HepG2 (cell line): ENCODE results near the gene RNASE13. TPM values are rescaled to one million over a fixed set of nuclear protein-coding genes. Genes with fewer than 3 reads are reported as not detected.

Experiments
- CBX1 ChIP-seq: IDR thresholded peaks from one replicate; pipeline ENCODE4 v1.6.1; 2016; ENCODE audit warnings: antibody characterized with exemption, low read depth
- FOXA3 ChIP-seq: IDR thresholded peaks from 2 replicates; pipeline ENCODE4 v1.6.1; 2016; ENCODE audit warnings: missing genetic modification reagents, missing compliant biosample characterization
- POLR2G ChIP-seq: fragments of 200-400 bp; formaldehyde crosslinking; IDR thresholded peaks from 2 replicates; pipeline ENCODE4 v1.6.1; 2018; ENCODE audit warnings: mild to moderate bottlenecking, low read depth, low read length, moderate library complexity
- TMF1 ChIP-seq: sonication (generic); formaldehyde crosslinking; IDR thresholded peaks from 2 replicates; pipeline ENCODE4 v1.8.1; 2022; ENCODE audit warnings: low read depth, missing genetic modification reagents
- XRCC5 ChIP-seq: fragments of 200-400 bp; formaldehyde crosslinking; optimal IDR thresholded peaks from 2 replicates; pipeline ENCODE3; 2017; ENCODE audit warnings: mild to moderate bottlenecking, low read length
- ZFP90 ChIP-seq: sonication (generic); formaldehyde crosslinking; IDR thresholded peaks from 2 replicates; pipeline ENCODE4 v1.8.0; 2022; ENCODE audit warnings: missing genetic modification reagents, mild to moderate bottlenecking, inconsistent platforms, borderline replicate concordance
- ZNF207 ChIP-seq: fragments of 450-650 bp; IDR thresholded peaks from 2 replicates; pipeline ENCODE4 v1.6.1; 2016; ENCODE audit warnings: antibody characterized with exemption, borderline replicate concordance
- ZNF44 ChIP-seq: sonication (generic); formaldehyde crosslinking; IDR thresholded peaks from 2 replicates; pipeline ENCODE4 v1.5.1; 2020; ENCODE audit warnings: mild to moderate bottlenecking, missing genetic modification reagents
- ZNF446 ChIP-seq: sonication (generic); formaldehyde crosslinking; IDR thresholded peaks from 2 replicates; pipeline ENCODE4 v1.5.0; 2020; ENCODE audit warnings: mild to moderate bottlenecking, missing genetic modification reagents
- ZNF616 ChIP-seq: sonication (generic); formaldehyde crosslinking; IDR thresholded peaks from 2 replicates; pipeline ENCODE4 v1.5.0; 2020; ENCODE audit warnings: low read depth, mild to moderate bottlenecking, missing genetic modification reagents
- ZNF660 ChIP-seq: sonication (generic); formaldehyde crosslinking; IDR thresholded peaks from 2 replicates; pipeline ENCODE4 v1.5.1; 2020; ENCODE audit warnings: mild to moderate bottlenecking, low read depth, missing genetic modification reagents, borderline replicate concordance
- polyA plus RNA-seq, 8 experiments: library from polyadenylated mRNA; depleted of rRNA in 3 of 8; stranded (reverse) in 7 of 8; unstranded in 1 of 8; fragments of >200 nt; fragmentation: Illumina TruSeq in 4 of 8; extraction: Trizol in 4 of 8; gene quantifications; 2 replicates each; pipeline versions ENCODE4 v1.2.1 to v1.2.3, GENCODE V29; 2011 to 2016; ENCODE audit warnings: low read depth in 4 of 8, missing spikeins in 1 of 8, mixed read lengths in 1 of 8; ENCODE audit not compliant: insufficient read depth in 1 of 8
- total RNA-seq, 5 experiments: library from RNA; depleted of rRNA; stranded (reverse); fragments of >200 nt; fragmentation: Illumina TruSeq; extraction: Trizol; gene quantifications; 2 replicates each; pipeline ENCODE4 v1.2.3, GENCODE V29; 2016; ENCODE audit warnings: low read depth in 1 of 5
- TF ChIP-seq, protein P1 (sequence below): sonication (generic); formaldehyde crosslinking; IDR thresholded peaks from 2 replicates; pipeline ENCODE4 v1.8.0; 2023; ENCODE audit warnings: mild to moderate bottlenecking, missing genetic modification reagents
- TF ChIP-seq, protein P2 (sequence below): sonication (generic); formaldehyde crosslinking; IDR thresholded peaks from 2 replicates; pipeline ENCODE4 v1.9.0; 2021; ENCODE audit warnings: missing genetic modification reagents, borderline replicate concordance
- TF ChIP-seq, protein P3 (sequence below): sonication (generic); formaldehyde crosslinking; IDR thresholded peaks from 2 replicates; pipeline ENCODE4 v1.5.0; 2020; ENCODE audit warnings: mild to moderate bottlenecking, missing genetic modification reagents, borderline replicate concordance
- TF ChIP-seq, protein P4 (sequence below): sonication (generic); formaldehyde crosslinking; IDR thresholded peaks from 2 replicates; pipeline ENCODE4 v1.4.0; 2020; ENCODE audit warnings: missing genetic modification reagents
- TF ChIP-seq, protein P5 (sequence below): sonication (generic); formaldehyde crosslinking; IDR thresholded peaks from 2 replicates; pipeline ENCODE4 v1.8.0; 2022; ENCODE audit warnings: missing genetic modification reagents, mild to moderate bottlenecking, inconsistent platforms, borderline replicate concordance

RNASE13 gene
- total and polyA plus RNA-seq, 2 of the 13 experiments (the other 11 are each of a cell fraction or from before 2014, with no cell fraction given) = 1.0 TPM; not detected in 1

DNA sequence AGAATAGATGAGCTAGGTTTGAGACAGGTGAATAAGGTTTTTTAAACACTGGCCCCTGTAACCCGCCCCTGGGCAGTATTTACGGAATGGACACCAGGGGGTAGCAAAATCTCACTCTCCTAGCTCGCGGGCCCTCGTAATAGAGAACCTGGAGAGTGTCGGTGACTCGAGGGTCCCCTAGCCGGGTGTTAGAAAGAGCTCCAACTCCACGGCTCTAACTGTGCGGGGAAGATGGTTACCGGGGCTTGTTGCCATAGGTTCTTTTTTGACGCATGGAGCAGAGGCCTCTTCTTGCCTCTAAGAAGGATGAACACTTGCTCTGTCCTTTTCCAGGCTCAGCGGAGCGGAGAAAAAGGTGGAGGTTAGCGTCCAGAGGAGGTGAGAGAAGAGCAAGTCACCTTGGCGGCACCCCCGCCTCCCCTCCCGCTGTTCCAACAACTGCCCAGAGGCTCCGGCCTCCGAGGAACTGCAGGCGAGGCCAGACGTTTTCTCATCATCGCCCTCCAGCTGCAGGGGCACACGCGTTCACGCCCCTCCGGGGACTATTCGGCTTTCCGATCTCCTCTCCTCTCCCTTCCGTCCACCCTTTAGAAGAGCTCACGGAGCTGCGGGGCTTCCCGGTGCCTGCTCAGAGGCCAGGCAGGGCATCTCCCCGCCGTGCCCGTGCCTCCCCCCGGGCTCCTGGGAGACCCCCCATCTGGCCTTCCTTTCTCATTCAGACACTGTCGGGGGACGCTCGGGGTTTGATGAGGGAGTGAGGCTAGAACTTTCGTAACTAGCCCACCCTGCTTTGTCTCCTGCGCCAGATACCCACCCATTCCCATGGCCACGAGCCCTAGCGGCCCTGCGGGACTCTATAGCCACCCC, 34.1 kb upstream of the RNASE13 start (continued):
- TF ChIP-seq, protein P1, sequence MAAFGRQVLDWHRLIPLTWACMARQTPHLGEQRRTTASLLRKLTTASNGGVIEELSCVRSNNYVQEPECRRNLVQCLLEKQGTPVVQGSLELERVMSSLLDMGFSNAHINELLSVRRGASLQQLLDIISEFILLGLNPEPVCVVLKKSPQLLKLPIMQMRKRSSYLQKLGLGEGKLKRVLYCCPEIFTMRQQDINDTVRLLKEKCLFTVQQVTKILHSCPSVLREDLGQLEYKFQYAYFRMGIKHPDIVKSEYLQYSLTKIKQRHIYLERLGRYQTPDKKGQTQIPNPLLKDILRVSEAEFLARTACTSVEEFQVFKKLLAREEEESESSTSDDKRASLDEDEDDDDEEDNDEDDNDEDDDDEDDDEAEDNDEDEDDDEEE = no peak
- TF ChIP-seq, protein P2, sequence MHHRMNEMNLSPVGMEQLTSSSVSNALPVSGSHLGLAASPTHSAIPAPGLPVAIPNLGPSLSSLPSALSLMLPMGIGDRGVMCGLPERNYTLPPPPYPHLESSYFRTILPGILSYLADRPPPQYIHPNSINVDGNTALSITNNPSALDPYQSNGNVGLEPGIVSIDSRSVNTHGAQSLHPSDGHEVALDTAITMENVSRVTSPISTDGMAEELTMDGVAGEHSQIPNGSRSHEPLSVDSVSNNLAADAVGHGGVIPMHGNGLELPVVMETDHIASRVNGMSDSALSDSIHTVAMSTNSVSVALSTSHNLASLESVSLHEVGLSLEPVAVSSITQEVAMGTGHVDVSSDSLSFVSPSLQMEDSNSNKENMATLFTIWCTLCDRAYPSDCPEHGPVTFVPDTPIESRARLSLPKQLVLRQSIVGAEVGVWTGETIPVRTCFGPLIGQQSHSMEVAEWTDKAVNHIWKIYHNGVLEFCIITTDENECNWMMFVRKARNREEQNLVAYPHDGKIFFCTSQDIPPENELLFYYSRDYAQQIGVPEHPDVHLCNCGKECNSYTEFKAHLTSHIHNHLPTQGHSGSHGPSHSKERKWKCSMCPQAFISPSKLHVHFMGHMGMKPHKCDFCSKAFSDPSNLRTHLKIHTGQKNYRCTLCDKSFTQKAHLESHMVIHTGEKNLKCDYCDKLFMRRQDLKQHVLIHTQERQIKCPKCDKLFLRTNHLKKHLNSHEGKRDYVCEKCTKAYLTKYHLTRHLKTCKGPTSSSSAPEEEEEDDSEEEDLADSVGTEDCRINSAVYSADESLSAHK (CRISPR knock-in tag) = no peak
- TF ChIP-seq TMF1 (no peak), POLR2G (peak; percentile 18; the same call in 1 of the 2 replicates), ZNF207 (no peak), ZNF44 (CRISPR knock-in tag) (peak; percentile 89; the same call in 1 of the 2 replicates), CBX1 (no peak), ZNF446 (peak; percentile 90), ZNF616 (CRISPR knock-in tag) (no peak), ZFP90 (no peak; the same call in 1 of the 2 replicates), ZNF660 (CRISPR knock-in tag) (no peak), XRCC5 (peak; percentile 52), FOXA3 (CRISPR knock-in tag) (peak; percentile 32; the same call in 1 of the 2 replicates)
- TF ChIP-seq, protein P3, sequence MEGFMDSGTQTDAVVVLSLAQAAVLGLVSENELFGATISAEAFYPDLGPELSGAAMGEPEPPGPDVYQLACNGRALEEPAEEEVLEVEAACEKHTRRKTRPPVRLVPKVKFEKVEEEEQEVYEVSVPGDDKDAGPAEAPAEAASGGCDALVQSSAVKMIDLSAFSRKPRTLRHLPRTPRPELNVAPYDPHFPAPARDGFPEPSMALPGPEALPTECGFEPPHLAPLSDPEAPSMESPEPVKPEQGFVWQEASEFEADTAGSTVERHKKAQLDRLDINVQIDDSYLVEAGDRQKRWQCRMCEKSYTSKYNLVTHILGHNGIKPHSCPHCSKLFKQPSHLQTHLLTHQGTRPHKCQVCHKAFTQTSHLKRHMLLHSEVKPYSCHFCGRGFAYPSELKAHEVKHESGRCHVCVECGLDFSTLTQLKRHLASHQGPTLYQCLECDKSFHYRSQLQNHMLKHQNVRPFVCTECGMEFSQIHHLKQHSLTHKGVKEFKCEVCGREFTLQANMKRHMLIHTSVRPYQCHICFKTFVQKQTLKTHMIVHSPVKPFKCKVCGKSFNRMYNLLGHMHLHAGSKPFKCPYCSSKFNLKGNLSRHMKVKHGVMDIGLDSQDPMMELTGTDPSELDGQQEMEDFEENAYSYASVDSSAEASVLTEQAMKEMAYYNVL = no peak; the same call in 1 of the 2 replicates
- TF ChIP-seq, protein P4, sequence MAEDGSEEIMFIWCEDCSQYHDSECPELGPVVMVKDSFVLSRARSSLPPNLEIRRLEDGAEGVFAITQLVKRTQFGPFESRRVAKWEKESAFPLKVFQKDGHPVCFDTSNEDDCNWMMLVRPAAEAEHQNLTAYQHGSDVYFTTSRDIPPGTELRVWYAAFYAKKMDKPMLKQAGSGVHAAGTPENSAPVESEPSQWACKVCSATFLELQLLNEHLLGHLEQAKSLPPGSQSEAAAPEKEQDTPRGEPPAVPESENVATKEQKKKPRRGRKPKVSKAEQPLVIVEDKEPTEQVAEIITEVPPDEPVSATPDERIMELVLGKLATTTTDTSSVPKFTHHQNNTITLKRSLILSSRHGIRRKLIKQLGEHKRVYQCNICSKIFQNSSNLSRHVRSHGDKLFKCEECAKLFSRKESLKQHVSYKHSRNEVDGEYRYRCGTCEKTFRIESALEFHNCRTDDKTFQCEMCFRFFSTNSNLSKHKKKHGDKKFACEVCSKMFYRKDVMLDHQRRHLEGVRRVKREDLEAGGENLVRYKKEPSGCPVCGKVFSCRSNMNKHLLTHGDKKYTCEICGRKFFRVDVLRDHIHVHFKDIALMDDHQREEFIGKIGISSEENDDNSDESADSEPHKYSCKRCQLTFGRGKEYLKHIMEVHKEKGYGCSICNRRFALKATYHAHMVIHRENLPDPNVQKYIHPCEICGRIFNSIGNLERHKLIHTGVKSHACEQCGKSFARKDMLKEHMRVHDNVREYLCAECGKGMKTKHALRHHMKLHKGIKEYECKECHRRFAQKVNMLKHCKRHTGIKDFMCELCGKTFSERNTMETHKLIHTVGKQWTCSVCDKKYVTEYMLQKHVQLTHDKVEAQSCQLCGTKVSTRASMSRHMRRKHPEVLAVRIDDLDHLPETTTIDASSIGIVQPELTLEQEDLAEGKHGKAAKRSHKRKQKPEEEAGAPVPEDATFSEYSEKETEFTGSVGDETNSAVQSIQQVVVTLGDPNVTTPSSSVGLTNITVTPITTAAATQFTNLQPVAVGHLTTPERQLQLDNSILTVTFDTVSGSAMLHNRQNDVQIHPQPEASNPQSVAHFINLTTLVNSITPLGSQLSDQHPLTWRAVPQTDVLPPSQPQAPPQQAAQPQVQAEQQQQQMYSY (CRISPR knock-in tag) = peak; percentile 49; the same call in 1 of the 2 replicates
- TF ChIP-seq, protein P5, sequence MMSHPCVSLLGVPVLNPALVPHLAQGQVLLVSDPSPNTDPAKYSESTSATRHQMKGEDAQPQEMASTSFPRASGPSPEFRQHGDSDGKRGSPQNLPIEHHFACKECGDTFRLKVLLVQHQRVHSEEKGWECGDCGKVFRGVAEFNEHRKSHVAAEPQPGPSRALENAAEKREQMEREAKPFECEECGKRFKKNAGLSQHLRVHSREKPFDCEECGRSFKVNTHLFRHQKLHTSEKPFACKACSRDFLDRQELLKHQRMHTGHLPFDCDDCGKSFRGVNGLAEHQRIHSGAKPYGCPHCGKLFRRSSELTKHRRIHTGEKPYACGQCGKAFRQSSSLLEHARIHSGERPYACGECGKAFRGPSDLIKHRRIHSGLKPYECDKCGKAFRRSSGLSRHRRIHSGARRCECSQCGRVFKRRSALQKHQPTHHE (CRISPR knock-in tag) = no peak
